NCI-H774 (cell line): Measurements from ENCODE around the gene STARD10.

ENCODE experiments used
- DNase-seq: peaks from one replicate; lab custom pipeline; 2025; lab: John Stamatoyannopoulos, UW

STARD10 gene

GRCh38 chr11:72705442-72706365, 88.1 kb downstream of the STARD10 start:
- no peak for DNase-seq

DNA sequence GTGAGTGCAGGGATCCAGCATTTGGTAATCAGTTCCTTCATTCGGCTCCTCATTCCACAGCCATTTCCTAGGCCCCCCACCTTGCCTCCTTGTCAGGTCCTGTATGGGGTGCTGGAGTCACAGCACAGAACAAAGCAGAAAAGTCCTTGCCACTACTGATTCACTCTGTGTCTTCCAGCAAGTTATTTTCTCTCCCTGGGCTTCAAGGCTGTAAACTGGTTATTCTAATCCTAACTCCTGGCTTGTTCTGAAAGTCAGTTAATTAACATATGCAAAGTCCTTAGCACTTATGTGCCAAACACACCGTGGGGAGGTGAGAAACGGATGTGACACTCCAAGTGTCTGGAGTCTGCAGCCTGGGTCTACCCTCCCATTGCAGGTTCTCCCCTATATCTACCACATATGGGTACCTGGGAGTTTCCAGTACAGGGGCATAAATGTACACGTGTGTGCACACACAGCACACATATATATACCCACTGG, 89.0 kb downstream of the STARD10 start:
- DNase-seq: no peak
